GM12801 (cell line): ENCODE results near the gene B9D1.

Experiments used
- TF ChIP-seq, protein P1 (sequence below): IDR thresholded peaks from one replicate; pipeline ENCODE4 v1.5.1; 2011; ENCODE audit warnings: control low read depth; ENCODE audit not compliant: insufficient read length; ENCODE audit errors: extremely low read depth

B9D1 gene

DNA sequence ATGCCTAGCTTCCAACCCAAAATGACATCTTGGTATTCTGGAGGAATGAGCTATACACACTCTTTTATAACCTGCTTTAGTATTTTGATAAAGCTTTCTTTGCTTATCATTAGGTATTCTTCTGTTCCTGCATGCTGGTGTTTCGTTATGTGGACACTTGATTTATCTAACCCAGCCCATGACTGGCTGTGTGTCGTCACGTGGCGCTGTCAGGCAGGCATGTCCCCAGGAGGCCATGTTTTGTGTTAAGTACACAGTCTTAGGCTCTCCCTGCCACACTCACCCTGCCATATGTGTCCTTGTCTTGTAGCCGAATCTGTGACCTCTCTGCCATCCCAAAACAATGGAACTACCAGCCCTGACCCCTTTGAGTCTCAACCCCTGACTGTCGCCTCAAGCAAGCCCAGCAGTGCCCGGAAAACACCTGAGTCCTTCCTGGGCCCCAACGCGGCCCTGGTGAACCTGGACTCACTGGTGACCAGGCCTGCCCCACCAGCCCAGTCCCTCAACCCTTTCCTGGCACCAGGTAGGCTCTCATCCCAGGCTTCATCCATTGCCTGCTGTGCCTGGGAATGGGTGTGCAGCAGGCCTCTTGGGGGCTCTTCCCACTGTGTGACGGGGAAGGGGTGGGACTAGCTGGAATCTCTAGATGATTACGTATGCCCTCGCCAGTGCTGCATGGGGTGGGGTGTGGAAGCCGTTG, 30.8 kb downstream of the B9D1 start:
- TF ChIP-seq, protein P1, sequence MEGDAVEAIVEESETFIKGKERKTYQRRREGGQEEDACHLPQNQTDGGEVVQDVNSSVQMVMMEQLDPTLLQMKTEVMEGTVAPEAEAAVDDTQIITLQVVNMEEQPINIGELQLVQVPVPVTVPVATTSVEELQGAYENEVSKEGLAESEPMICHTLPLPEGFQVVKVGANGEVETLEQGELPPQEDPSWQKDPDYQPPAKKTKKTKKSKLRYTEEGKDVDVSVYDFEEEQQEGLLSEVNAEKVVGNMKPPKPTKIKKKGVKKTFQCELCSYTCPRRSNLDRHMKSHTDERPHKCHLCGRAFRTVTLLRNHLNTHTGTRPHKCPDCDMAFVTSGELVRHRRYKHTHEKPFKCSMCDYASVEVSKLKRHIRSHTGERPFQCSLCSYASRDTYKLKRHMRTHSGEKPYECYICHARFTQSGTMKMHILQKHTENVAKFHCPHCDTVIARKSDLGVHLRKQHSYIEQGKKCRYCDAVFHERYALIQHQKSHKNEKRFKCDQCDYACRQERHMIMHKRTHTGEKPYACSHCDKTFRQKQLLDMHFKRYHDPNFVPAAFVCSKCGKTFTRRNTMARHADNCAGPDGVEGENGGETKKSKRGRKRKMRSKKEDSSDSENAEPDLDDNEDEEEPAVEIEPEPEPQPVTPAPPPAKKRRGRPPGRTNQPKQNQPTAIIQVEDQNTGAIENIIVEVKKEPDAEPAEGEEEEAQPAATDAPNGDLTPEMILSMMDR, result no peak

DNA sequence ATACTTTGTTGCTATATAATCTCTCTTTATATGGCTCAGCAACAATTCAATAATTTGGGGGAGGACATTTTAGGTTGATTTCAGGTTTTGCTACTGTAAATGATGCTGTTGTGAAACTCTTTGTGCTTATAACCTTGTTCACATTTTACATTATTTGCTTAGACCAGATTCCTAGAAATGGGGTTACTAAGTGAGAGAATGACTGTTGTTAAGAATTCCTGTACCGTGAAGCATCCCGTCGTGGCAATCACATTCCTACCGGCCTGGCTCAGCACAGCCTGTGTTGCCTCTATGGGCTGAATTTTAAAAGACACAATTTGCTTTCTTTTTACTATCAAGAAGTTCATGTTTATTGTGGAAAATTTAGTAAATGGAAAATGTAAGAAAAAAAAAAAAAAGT, 31.4 kb downstream of the B9D1 start:
- TF ChIP-seq, protein P1, result no peak

DNA sequence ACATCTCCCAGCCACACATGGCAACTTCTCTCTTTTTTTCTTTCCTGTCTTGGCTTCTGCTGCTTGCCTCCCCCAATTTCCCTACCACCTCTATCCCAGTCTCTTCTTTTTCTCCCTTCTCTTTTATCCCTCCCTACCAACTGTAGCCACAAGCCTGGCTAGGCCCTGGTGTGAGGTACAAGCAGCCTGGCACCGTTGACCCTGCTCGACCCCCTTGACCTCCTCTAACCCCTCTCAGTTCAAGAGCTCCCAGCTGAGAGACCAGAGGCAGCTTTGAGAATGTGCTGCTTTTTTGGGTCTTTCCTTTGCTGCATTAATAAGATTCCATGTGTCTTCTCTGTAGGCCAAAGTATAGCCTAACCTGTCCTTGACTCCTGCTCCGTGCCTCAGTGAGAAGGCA, 32.3 kb downstream of the B9D1 start:
- TF ChIP-seq, protein P1, result no peak

DNA sequence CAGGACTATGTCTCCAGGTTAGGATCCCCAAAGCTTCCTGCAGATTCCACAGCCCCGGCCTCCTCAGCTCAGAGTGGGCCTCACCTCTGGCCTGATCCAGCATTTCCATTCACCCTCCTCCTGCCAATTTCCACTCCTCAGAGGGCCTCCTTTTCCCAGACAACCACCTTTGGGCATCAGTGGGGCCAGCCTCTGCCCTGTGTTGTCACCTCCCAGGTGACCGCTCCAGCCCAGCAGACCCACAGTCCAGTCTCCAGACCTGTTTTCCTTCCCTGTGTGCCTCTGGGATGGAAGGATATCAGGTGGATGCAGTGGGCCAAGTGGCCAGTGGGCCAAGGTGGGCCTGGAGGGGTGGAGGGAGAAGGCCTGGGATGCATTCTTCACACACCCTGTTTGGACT, 32.7 kb downstream of the B9D1 start:
- TF ChIP-seq, protein P1, result no peak

DNA sequence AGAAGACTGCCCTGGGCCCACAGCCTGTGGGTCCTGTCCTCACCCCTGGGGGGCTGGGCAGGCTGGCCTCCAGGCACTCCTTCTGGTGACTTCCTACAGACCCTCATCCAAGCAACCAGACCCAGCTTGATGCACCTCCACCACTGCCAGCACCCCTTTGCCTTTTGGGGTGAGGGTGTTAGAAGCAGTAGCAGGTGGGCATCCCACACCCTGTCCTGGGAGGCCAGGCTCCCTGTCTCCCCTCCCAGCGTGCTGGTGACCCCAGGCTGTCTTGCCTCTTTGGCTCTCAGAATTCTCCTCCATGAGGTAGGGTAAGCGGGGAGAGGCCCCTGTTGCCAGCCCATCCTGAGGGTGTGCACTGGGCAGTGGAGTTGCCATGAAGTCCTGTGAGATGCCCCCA, 33.4 kb downstream of the B9D1 start:
- TF ChIP-seq, protein P1, result no peak

DNA sequence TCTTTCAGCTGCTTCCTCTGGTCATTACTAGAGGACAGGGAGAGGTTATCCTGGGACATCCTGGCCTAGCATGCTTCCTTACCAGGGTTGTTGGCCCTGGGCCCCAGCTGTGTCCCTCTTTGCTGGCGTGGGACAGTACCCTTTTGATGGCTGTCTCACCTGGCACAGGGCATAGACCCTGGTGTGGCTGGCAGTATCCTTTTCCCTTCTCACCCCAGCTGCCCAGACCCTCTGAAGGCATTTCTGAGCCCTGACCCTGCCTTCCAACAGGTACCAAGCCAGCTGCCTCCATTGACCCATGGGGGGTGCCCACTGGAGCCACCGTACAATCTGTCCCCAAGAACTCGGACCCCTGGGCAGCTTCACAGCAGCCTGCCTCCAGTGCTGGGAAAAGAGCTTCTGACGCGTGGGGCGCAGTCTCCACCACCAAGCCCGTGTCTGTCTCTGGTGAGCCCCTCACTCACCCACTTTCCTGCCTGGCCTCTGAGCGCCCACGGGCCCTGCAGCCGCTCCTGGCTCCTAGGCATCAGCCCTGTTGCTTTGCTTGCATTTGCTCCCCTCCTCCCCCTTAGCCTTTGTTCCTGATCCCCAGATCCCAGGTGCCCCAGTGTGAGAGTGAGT, 34.0 kb downstream of the B9D1 start:
- TF ChIP-seq, protein P1, result no peak

DNA sequence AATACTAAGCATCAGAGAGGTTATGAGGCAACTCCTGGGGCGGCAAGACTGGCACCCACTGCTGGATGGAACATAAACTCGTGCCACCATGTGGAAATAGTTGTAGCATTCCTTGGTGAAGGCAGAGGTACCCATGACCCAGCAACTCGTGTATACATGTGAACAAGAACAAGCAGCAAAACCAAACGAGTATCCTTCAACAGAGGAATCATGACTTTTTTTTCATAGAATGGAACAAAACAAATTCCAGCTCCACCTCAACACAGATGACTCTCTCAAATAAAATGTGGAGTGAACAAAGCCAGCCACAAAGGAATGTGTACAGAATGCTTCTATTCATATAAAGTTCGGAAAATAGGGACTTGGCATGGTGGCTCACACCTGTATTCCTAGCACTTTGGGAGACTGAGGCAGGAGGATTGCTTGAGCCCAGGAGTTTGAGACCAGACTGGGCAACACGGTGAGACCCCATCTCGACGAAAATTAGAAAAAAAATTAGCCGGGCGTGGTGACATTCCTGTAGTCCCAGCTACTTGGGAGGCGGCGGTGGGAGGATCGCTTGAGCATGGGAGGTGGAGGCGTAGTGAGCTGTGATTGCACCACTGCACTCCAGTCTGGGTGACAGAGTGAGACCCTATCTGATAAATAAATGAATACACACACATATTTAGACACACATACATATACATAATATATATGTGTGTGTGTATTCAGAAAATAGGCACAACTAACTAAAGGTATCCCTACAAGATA, 35.3 kb downstream of the B9D1 start:
- TF ChIP-seq, protein P1, result no peak
